AG09309 (cell line): ENCODE data around the gene NKAIN2.
"Not testable (repeated sequence)": the region's sequence is repeated elsewhere in the genome, so short reads cannot be mapped to it uniquely, and the experiment has no call there.

Experiments used
- DNase-seq: peaks from one replicate; pipeline ENCODE4 v3.0.0-alpha.2; 2010; ENCODE audit warnings: low read depth
- H3K4me3 ChIP-seq: 2 replicates; pipeline ENCODE4 v1.5.1; 2011; ENCODE audit warnings: mild to moderate bottlenecking, low read depth, low read length, moderate library complexity; ENCODE audit not compliant: control insufficient read depth
- CTCF ChIP-seq: IDR thresholded peaks from 2 replicates; pipeline ENCODE4 v1.5.1; 2011; ENCODE audit warnings: mild to moderate bottlenecking, low read depth, low read length, inconsistent platforms; ENCODE audit not compliant: insufficient read depth, control insufficient read depth; ENCODE audit errors: missing control alignments

NKAIN2 gene

GRCh38 chr6:124011180-124011579 is 207.5 kb downstream of the NKAIN2 start:
- no peak for TF ChIP-seq CTCF
- DNase-seq: no peak
- no peak overlapping the region for H3K4me3 ChIP-seq

- H3K4me3 ChIP-seq, DNase-seq: not testable (repeated sequence)
These were observed 218.4 kb downstream of the NKAIN2 start for GRCh38 chr6:124022051-124022450.

- no peak for DNase-seq
- no peak for TF ChIP-seq CTCF
- H3K4me3 ChIP-seq: no peak overlapping the region
These were observed 219.0 kb downstream of the NKAIN2 start for GRCh38 chr6:124022641-124023040.

- no peak for DNase-seq
- H3K4me3 ChIP-seq: no peak overlapping the region
- no peak for TF ChIP-seq CTCF
These were observed 223.0 kb downstream of the NKAIN2 start for GRCh38 chr6:124026694-124027093.

GRCh38 chr6:124027392-124027791 is 223.7 kb downstream of the NKAIN2 start:
- TF ChIP-seq CTCF: no peak
- no peak overlapping the region for H3K4me3 ChIP-seq
- DNase-seq: no peak

GRCh38 chr6:124028117-124028516 is 224.5 kb downstream of the NKAIN2 start:
- DNase-seq: no peak
- no peak for TF ChIP-seq CTCF
- no peak overlapping the region for H3K4me3 ChIP-seq

GRCh38 chr6:124029567-124029966 is 225.9 kb downstream of the NKAIN2 start:
- H3K4me3 ChIP-seq: no peak overlapping the region
- no peak for DNase-seq
- no peak for TF ChIP-seq CTCF
